Heart right ventricle (tissue), 16 donors: Measurements from ENCODE around the gene NOXRED1. TPM values are rescaled to one million over a fixed set of nuclear protein-coding genes. Genes with fewer than 3 reads are reported as not detected.

Experiments
- ATAC-seq, 8 donors: fragments of 200-7000 bp; cut with Tn5 transposase; one replicate each; pipeline ENCODE4 v1.9.1; 2020; ENCODE audit warnings: mild to moderate bottlenecking in 8 of 8, moderate library complexity in 8 of 8, moderate number of reproducible peaks in 1 of 8
- DNase-seq, 2 donors: peaks; one replicate each; pipeline ENCODE4 v3.0.0-alpha.2; 2020
- H3K27ac ChIP-seq, 10 donors: fragments of 200-600 bp; sonication (generic) in 2 of 10; one replicate each; pipeline versions ENCODE4 v1.5.0 to v1.8.0; 2020 to 2022; ENCODE audit warnings: mild to moderate bottlenecking in 3 of 10
- H3K27me3 ChIP-seq, 7 donors: fragments of 200-600 bp; one replicate each; pipeline ENCODE4 v1.8.0; 2021 to 2022; ENCODE audit warnings: mild to moderate bottlenecking in 2 of 7
- H3K36me3 ChIP-seq, 9 donors: fragments of 200-600 bp; sonication (generic) in 1 of 9; one replicate each; pipeline versions ENCODE4 v1.5.0 to v1.8.0; 2020 to 2022; ENCODE audit warnings: mild to moderate bottlenecking in 2 of 9
- H3K4me1 ChIP-seq, 9 donors: fragments of 200-600 bp; sonication (generic) in 1 of 9; one replicate each; pipeline versions ENCODE4 v1.5.0 to v1.8.0; 2020 to 2022; ENCODE audit warnings: mild to moderate bottlenecking in 4 of 9
- H3K4me3 ChIP-seq, 10 donors: fragments of 200-600 bp; sonication (generic) in 2 of 10; one replicate each; pipeline versions ENCODE4 v1.5.0 to v1.8.0; 2020 to 2022; ENCODE audit warnings: mild to moderate bottlenecking in 7 of 10, moderate library complexity in 2 of 10
- H3K9me3 ChIP-seq, 11 donors: fragments of 200-600 bp in 10 of 11; sonication (generic) in 2 of 11; one replicate each; pipeline versions ENCODE4 v1.5.0 to v1.8.0; 2013 to 2022; ENCODE audit warnings: mild to moderate bottlenecking in 2 of 11, control low read depth in 1 of 11, moderate library complexity in 1 of 11
- WGBS, 2 donors: extraction: QIAGEN DNeasy Blood & Tissue Kit; methylation state at CpG; one replicate each; pipeline ENCODE4 v1.1.7; 2013; ENCODE audit warnings: inconsistent platforms in 1 of 2; 5-methylcytosine and 5-hydroxymethylcytosine counted together
- intact Hi-C, 10 donors: fragments of 100-400 bp; cut with DNase I; formaldehyde crosslinking; loops; one replicate each; pipeline versions ENCODE4 v1.11.1 to v1.14.2; 2022
- polyA plus RNA-seq, 2 donors: library from polyadenylated mRNA; stranded (reverse); fragments of 200-250 nt; gene quantifications; one replicate each; pipeline ENCODE4 v1.2.3, GENCODE V29; 2013
- total RNA-seq, 10 donors: library from RNA; stranded (reverse); fragmentation: NEBNext Ultra II Directional in 3 of 10; extraction: Animal tissue kit (Norgen Biotek cat#: 25700) in 3 of 10; gene quantifications; one replicate each; pipeline versions ENCODE4 v1.2.1 to v1.2.4, GENCODE V29; 2021 to 2023
- TF ChIP-seq, protein P1 (sequence below), 9 donors: fragments of 200-600 bp; sonication (generic) in 2 of 9; IDR thresholded peaks; one replicate each; pipeline versions ENCODE4 v1.5.0 to v1.8.0; 2021 to 2022; ENCODE audit warnings: antibody characterized with exemption in 9 of 9, mild to moderate bottlenecking in 5 of 9, moderate library complexity in 1 of 9
- donor health status: Arrhythmogenic right ventricular cardiomyopathy.
- donor health status: ischemic (EF 13 %, LVEDD 7.1; RV severe dilation, severe dysfunction).
- donor health status: healthy with polysubstance abuse.
- donor health status: DM: no; HTN: yes; CAD: no.
- donor health status: DM: no; HTN: no; CAD: no.
- donor health status: ischemic (EF 25% LVEDD 6.9; RV normal size, moderate dysfunction).
- donor health status: ischemic (EF 25% LVEDD 5.7; RV mildly dilated, moderate dysfunction).
- donor health status: healthy.
- donor health status: DM: yes; HTN: yes; CAD: no.
- donor health status: Ischemic cardiomyopathy.
- donor health status: ischemic (EF 35%, LVEDD 5.7; RV mildly dilated, moderate dysfunction).
- donor health status: nonischemic (EF 11% LVEDD 7.7; RV severe dilation, severe dysfunction).
- donor health status: DM: yes; HTN: yes; CAD: no.
- donor health status: PGD.
- donor health status: ischemic (EF 29% LVEDD 5.4; RV normal size, mild dysfunction).
- donor health status: nonischemic (EF 23%, LVEDD 6.1; RV moderate dilation, normal function).

The NOXRED1 gene
- total and polyA plus RNA-seq, 12 donors, result 0.04 to 0.40 (median 0.22) TPM; not detected in 6

DNA sequence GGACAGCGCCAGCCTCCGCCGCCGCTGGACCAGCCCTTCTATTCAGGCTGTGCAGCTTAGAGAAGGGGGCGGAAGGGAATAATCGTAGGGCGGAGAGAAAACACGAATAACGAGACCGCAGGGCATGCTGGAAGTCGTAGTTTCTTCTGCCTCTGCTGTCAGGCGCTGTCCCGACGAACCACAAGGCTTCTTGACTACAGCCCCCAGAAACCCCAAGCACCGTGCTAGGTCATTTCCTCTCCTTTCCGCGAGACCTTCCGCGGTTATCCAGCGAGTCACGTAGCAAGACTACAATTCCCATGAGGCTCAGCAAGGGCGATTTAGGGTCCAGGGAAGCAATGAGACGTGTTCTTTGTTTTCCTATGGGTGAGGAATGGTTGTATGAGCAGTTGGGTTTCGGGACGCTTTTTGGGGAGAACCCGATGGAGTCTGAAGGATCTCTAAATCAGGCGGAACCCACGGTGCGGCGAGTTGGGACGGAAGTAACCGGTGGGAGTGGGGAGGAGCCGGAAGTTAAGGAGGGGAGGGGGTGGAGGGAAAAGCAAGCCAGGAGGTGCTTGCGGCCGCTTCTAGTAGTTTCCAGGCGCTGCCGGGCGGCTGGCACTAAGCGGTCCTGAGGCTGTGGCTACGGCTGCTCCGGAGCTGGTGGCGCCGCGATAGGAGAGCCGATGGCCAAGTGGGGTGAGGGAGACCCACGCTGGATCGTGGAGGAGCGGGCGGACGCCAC is 34.4 kb upstream of the NOXRED1 start, which contains the start of the genes AHSA1 and VIPAS39:
Gene AHSA1, plus strand, starts transcription at position 572 of the 727 bp plus-strand sequence. Its CDS starts 97 bp downstream, at position 669.
Gene VIPAS39, minus strand, starts transcription at position 80 of the 727 bp plus-strand sequence. CDS start 3,499 bp downstream, outside the sequence.
- H3K4me1 ChIP-seq, result peaks cover 5 to 36% (median 26%) of the 10 kb centered on the region in 9 donors
- WGBS, 2 donors, result 0 to 1% methylated on average over 50 of the region's 50 CpGs
- intact Hi-C loops, result loop anchor here in 7 of 10 donors (2.0 to 10.0 kb wide), 11 partner anchors 81 to 247 kb away; partner anchors contain the start of genes GSTZ1 (in 6 of the 7), POMT2 (in 6 of the 7), ALKBH1 (in 5 of the 7) and SLIRP (in 5 of the 7)

DNA sequence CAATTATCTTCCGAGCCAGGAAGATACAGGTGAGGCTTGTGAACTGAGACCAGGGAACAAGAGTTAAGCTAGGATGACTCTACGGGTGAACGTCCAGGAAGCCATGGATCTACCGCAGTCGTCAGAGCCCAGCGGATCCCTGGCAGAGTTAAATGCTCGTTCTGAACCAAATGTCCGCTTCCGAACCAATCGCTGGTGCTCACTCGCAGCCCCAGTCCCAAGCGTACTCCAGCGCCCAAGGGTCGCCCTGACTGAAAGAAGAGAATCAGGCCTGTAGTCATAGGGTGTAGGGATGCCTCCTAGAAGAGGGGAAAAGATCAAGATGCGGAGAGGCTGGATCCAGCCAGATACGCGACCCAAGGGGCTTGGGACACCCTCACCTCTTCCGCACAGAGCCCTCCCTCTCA is 33.8 kb upstream of the NOXRED1 start:
- Histone ChIP-seq H3K9me3 (no peaks in the 10 kb centered on the region), H3K27me3 (no peaks in the 10 kb centered on the region), H3K4me3 (peak overlapping the region; percentile 75 to 99 (median 95)), H3K4me1 (peaks cover 5 to 36% (median 26%) of the 10 kb centered on the region in 9 donors), H3K27ac (peak overlapping the region; percentile 77 to 96 (median 90)), H3K36me3 (peaks cover 0 to 48% (median 18%) of the 10 kb centered on the region in 9 donors)
- ATAC-seq, result peak in 5 of 8 donors; percentile 0 to 11 (median 1)
- 0 to 1% methylated on average over 18 of the region's 18 CpGs for WGBS, 2 donors
- TF ChIP-seq, protein P1, sequence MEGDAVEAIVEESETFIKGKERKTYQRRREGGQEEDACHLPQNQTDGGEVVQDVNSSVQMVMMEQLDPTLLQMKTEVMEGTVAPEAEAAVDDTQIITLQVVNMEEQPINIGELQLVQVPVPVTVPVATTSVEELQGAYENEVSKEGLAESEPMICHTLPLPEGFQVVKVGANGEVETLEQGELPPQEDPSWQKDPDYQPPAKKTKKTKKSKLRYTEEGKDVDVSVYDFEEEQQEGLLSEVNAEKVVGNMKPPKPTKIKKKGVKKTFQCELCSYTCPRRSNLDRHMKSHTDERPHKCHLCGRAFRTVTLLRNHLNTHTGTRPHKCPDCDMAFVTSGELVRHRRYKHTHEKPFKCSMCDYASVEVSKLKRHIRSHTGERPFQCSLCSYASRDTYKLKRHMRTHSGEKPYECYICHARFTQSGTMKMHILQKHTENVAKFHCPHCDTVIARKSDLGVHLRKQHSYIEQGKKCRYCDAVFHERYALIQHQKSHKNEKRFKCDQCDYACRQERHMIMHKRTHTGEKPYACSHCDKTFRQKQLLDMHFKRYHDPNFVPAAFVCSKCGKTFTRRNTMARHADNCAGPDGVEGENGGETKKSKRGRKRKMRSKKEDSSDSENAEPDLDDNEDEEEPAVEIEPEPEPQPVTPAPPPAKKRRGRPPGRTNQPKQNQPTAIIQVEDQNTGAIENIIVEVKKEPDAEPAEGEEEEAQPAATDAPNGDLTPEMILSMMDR (IDR thresholded peaks at IDR 0.05), result no peak
- intact Hi-C loops, result loop anchor here in 7 of 10 donors (2.0 to 10.0 kb wide), 10 partner anchors 80 to 248 kb away; partner anchors contain the start of genes GSTZ1 (in 6 of the 7), POMT2 (in 6 of the 7), ALKBH1 (in 5 of the 7) and SLIRP (in 5 of the 7)
- no peak for DNase-seq

More for the DNA sequence above, 34.4 kb upstream of the NOXRED1 start, which contains the start of the genes AHSA1 and VIPAS39:
- peak within 1 kb of the TSS; percentile 75 to 99 (median 95) for H3K4me3 ChIP-seq
- TF ChIP-seq, protein P1 (IDR thresholded peaks at IDR 0.05), result no peak
- peak within 1 kb of the TSS; percentile 77 to 96 (median 90) for H3K27ac ChIP-seq
- H3K27me3 ChIP-seq, result no peaks in the 10 kb centered on the region
- DNase-seq (peak; percentile 87 to 98), ATAC-seq (peak; percentile 98 to 99 (median 99))
- H3K9me3 ChIP-seq, result no peaks in the 10 kb centered on the region
- H3K36me3 ChIP-seq, result peaks cover 0 to 48% (median 23%) of the 10 kb centered on the region in 9 donors

DNA sequence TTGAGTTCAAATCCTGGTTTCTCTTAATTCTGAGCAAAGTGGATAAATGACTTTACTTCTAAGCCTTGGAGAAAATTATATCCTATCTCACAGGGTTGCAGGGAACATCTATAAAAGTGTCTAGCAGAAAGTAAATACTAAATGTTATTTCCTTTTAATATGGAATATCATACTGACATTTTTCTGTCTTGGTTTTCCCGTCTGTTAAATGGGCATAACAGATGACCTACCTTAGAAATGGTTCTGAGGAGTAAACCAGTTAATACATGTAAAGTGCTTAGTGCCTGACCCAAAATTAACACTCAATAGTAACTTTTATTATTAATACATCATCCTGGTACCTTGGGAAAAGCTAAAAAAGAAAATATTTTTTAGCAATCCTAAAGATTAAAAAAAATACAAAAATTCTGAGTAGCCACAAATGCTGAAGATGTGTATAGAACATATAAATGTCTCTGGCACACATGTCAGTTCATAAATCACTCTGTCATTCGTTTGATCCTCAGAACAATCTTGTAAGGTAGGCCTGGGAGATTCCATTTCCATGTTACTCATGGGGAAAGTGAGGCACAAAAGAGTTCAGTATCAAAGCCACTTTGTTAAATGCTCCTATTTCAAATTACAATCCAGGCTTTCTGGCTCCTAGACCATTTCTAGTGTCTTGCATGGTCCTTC is 32.8 kb upstream of the NOXRED1 start:
- WGBS, 2 donors, result 84 to 85% methylated on average over 2 of the region's 2 CpGs
- ATAC-seq (no peak), DNase-seq (no peak)
- peaks cover 5 to 36% (median 26%) of the 10 kb centered on the region in 9 donors for H3K4me1 ChIP-seq
- H3K36me3 ChIP-seq, result peaks cover 0 to 48% (median 24%) of the 10 kb centered on the region in 9 donors
- TF ChIP-seq, protein P1 (IDR thresholded peaks at IDR 0.05), result no peak
- no peaks in the 10 kb centered on the region for H3K27me3 ChIP-seq
- intact Hi-C loops, result loop anchor here in 7 of 10 donors (2.0 to 10.0 kb wide), 10 partner anchors 79 to 249 kb away; partner anchors contain the start of genes GSTZ1 (in 6 of the 7), POMT2 (in 6 of the 7), ALKBH1 (in 5 of the 7) and SLIRP (in 5 of the 7)
- H3K9me3 ChIP-seq, result no peaks in the 10 kb centered on the region
- peak overlapping the region in 7 of 10 donors; percentile 75 to 99 (median 95) for H3K4me3 ChIP-seq
- H3K27ac ChIP-seq, result peak overlapping the region in 1 of 10 donors; percentile 96
